NB4 (cell line): ENCODE results near the gene CD93.

ENCODE experiments used
- MYC ChIP-seq: IDR thresholded peaks from 2 replicates; pipeline ENCODE4 v1.6.1; 2011; ENCODE audit warnings: low read depth, low read length
- POLR2A ChIP-seq: IDR thresholded peaks from 2 replicates; pipeline ENCODE4 v1.6.1; 2011; ENCODE audit warnings: mild to moderate bottlenecking; ENCODE audit not compliant: insufficient read length; ENCODE audit errors: extremely low read depth
- TF ChIP-seq, protein P1 (sequence below): IDR thresholded peaks from one replicate; pipeline ENCODE4 v1.5.1; 2012; ENCODE audit warnings: low read depth, low read length
- TF ChIP-seq, protein P2 (sequence below): IDR thresholded peaks from 2 replicates; pipeline ENCODE4 v1.6.1; 2011; ENCODE audit warnings: low read depth, low read length

DNA sequence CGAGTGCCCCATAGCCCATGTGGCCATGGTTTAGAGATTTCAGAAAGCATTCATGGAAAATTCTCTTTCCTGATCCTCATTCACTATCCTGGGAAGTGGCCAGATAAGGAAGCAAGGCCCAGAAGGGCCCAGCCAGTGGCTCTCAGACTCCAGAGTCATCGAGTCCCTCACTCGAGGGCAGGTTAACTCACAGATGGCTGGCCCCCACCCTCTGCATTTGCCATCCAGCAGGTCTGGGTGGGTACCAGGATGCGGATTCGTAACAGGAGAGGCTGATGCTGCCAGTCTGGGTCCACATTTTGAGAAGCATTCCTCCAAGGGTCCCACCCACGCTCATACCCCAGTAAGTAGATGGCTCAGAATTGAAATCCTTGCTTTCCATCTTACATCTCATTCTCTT lies 54.8 kb downstream of the CD93 start:
- no peak for TF ChIP-seq MYC
- TF ChIP-seq, protein P1, sequence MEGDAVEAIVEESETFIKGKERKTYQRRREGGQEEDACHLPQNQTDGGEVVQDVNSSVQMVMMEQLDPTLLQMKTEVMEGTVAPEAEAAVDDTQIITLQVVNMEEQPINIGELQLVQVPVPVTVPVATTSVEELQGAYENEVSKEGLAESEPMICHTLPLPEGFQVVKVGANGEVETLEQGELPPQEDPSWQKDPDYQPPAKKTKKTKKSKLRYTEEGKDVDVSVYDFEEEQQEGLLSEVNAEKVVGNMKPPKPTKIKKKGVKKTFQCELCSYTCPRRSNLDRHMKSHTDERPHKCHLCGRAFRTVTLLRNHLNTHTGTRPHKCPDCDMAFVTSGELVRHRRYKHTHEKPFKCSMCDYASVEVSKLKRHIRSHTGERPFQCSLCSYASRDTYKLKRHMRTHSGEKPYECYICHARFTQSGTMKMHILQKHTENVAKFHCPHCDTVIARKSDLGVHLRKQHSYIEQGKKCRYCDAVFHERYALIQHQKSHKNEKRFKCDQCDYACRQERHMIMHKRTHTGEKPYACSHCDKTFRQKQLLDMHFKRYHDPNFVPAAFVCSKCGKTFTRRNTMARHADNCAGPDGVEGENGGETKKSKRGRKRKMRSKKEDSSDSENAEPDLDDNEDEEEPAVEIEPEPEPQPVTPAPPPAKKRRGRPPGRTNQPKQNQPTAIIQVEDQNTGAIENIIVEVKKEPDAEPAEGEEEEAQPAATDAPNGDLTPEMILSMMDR: no peak
- no peak for TF ChIP-seq POLR2A
- TF ChIP-seq, protein P2, sequence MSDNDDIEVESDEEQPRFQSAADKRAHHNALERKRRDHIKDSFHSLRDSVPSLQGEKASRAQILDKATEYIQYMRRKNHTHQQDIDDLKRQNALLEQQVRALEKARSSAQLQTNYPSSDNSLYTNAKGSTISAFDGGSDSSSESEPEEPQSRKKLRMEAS: no peak
